Omental fat pad (tissue), 4 donors: ENCODE results near the gene DCAF7. TPM values are rescaled to one million over a fixed set of nuclear protein-coding genes. Genes with fewer than 3 reads are reported as not detected.

Source experiments
- ATAC-seq: fragments of 150-250 bp; one replicate; pipeline ENCODE4 v1.9.1; 2016; ENCODE audit warnings: mild to moderate bottlenecking, moderate library complexity; ENCODE audit not compliant: low FRiP score
- DNase-seq: peaks from one replicate; pipeline ENCODE4 v3.0.0-alpha.2; 2019; ENCODE audit warnings: low spot score
- CTCF ChIP-seq, 3 donors: fragments of 450-650 bp; IDR thresholded peaks; one replicate each; pipeline ENCODE4 v1.5.1; 2016 to 2017; ENCODE audit warnings: antibody characterized with exemption in 3 of 3, mild to moderate bottlenecking in 3 of 3, moderate library complexity in 2 of 3
- total RNA-seq, 4 donors: library from RNA; depleted of rRNA; stranded (reverse); fragments of >200 nt; gene quantifications; one replicate each; pipeline ENCODE4 v1.1.0, GENCODE V29; 2016

Gene DCAF7
- total RNA-seq, 4 donors from 2014 or later = 18.8 to 29.3 (median 27.3) TPM

- ATAC-seq (no peak), DNase-seq (no peak)
- TF ChIP-seq CTCF (IDR thresholded peaks at IDR 0.05) = no peak
Measured at GRCh38 chr17:63516910-63517824, 33.1 kb upstream of the DCAF7 start.

- TF ChIP-seq CTCF (IDR thresholded peaks at IDR 0.05) = no peak
- ATAC-seq (no peak), DNase-seq (no peak)
Measured at GRCh38 chr17:63517825-63518534, 32.3 kb upstream of the DCAF7 start.

GRCh38 chr17:63519116-63519881 lies 31.0 kb upstream of the DCAF7 start:
- ATAC-seq (no peak), DNase-seq (no peak)
- no peak for TF ChIP-seq CTCF (IDR thresholded peaks at IDR 0.05)

GRCh38 chr17:63519972-63520882 lies 30.1 kb upstream of the DCAF7 start:
- no peak for ATAC-seq
- no peak for DNase-seq
- no peak for TF ChIP-seq CTCF (IDR thresholded peaks at IDR 0.05)

- no peak for TF ChIP-seq CTCF (IDR thresholded peaks at IDR 0.05)
- DNase-seq = no peak
- ATAC-seq = no peak
Measured at GRCh38 chr17:63523253-63523855, 26.9 kb upstream of the DCAF7 start, which contains the start of gene KCNH6. KCNH6 (plus strand) TSS chr17:63523358; CDS start chr17:63523414, 56 bp downstream.
